IPS DF 4.7 (cell line): ENCODE results near the gene OTOS.

Experiments used
- DNase-seq: peaks from one replicate; pipeline ENCODE4 v3.0.0-alpha.2; 2013; ENCODE audit warnings: low spot score; ENCODE audit errors: extremely low read depth

The OTOS gene

GRCh38 chr2:240123821-240124650 lies 16.4 kb downstream of the OTOS start:
- DNase-seq = no peak

- no peak for DNase-seq
Observed at GRCh38 chr2:240121675-240122074, 18.8 kb downstream of the OTOS start.

- no peak for DNase-seq
Observed at GRCh38 chr2:240121190-240121589, 19.3 kb downstream of the OTOS start.

- no peak for DNase-seq
Observed at GRCh38 chr2:240114233-240114632, 26.2 kb downstream of the OTOS start.

GRCh38 chr2:240112914-240113690 lies 27.4 kb downstream of the OTOS start:
- DNase-seq = no peak

- no peak for DNase-seq
Observed at GRCh38 chr2:240111253-240111652, 29.2 kb downstream of the OTOS start.

- no peak for DNase-seq
Observed at GRCh38 chr2:240109386-240109785, 31.1 kb downstream of the OTOS start.

- DNase-seq = no peak
Observed at GRCh38 chr2:240107477-240107796, 33.0 kb downstream of the OTOS start.

GRCh38 chr2:240106765-240107476 lies 33.5 kb downstream of the OTOS start:
- no peak for DNase-seq

GRCh38 chr2:240105982-240106381 lies 34.5 kb downstream of the OTOS start:
- no peak for DNase-seq

GRCh38 chr2:240103136-240103535 lies 37.3 kb downstream of the OTOS start:
- DNase-seq = no peak

- no peak for DNase-seq
Observed at GRCh38 chr2:240098349-240098748, 42.1 kb downstream of the OTOS start.

GRCh38 chr2:240095556-240096523 lies 44.6 kb downstream of the OTOS start:
- no peak for DNase-seq

GRCh38 chr2:240089306-240089705 lies 51.2 kb downstream of the OTOS start:
- no peak for DNase-seq
